Stimulated activated CD8-positive, alpha-beta memory T cell treated with anti-CD3 and anti-CD28 coated beads, Interleukin-15, amount 100 ng/mL, for 4 hours (primary cell): ENCODE measurements around the gene HHIPL1.
"Not testable (repeated sequence)": the region's sequence is repeated elsewhere in the genome, so short reads cannot be mapped to it uniquely, and the experiment has no call there.

Experiments used
- DNase-seq, 2 donors: peaks; one replicate each; pipeline ENCODE4 v3.0.0-alpha.2; 2020; ENCODE audit warnings: low read depth in 2 of 2

The HHIPL1 gene

DNA sequence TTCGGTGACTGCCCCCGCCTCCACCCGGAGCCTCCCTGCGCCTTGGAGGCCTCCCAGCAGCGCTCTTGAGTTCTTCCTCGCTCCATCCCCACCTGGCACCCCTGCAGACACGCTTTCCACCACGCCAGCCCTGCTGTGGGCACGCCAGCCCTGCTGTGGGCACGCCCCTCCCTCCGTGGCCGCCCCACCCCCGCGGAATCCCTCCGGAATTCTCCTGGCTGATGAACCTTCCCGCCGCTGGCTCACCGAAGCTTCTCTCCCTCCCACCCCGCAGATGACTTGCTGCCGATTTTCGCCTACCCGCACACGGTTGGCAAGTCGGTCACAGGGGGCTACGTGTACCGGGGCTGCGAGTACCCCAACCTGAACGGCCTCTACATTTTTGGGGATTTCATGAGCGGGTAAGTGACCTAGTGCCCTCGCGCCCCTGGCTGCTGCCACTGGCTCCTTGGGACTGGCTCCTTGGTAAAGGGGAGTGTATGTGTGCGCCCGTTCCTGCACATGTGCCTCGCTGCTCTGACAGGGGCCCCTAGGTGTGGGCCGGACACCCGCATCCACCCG lies 15.2 kb downstream of the HHIPL1 start:
- no peak for DNase-seq

DNA sequence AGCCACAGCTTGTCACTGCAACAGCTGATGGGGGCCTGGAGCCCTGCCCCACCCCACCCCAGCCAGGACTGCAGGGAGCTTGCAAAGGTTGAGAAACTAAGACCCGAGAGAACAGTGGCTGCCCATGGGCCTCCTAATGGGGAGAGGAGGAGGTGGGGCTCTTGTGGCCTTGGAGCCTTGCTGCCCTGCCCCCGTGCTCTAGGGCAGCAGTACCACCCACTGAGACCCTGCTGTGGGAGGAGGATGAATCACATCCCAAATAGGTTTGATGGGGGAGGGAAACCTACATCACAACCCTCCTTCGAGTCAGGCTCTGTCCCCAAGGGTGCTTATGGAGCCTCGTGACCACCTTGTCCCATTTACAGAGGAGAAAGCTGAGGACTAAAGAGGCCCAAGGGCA lies 15.9 kb downstream of the HHIPL1 start:
- no peak for DNase-seq

DNA sequence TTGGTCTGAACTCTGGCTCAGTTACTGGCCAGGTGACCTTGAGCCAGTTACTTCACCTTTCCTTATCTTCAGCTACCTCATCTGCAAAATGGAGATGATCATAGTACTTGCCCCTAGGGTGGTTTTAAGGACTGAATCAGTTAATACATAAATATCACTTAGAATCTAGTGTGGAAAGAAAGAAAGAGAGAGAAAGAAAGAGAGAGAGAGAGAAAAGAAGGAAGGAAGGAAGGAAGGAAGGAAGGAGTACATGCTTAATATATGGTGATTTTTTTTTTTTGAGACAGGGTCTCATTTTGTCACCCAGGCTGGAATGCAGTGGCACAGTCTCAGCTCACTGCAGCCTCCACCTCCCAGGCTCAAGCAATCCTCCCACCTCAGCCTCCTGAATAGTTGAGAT lies 16.3 kb downstream of the HHIPL1 start:
- not testable (repeated sequence) for DNase-seq

DNA sequence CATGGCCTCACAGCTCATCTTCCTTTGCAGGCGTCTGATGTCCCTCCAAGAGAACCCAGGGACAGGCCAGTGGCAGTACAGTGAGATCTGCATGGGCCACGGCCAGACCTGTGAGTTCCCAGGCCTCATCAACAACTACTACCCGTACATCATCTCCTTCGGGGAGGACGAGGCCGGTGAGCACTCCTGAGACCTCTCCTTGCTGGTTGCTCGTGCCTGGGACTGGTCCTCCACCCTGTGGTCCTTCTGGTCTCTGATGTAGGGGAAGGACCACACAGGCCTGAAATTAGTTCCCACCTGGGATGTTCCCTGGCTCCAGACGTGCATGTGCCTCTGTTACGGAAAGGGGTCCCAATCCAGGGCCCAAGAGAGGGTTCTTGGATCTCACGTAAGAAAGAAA lies 17.9 kb downstream of the HHIPL1 start:
- no peak for DNase-seq

DNA sequence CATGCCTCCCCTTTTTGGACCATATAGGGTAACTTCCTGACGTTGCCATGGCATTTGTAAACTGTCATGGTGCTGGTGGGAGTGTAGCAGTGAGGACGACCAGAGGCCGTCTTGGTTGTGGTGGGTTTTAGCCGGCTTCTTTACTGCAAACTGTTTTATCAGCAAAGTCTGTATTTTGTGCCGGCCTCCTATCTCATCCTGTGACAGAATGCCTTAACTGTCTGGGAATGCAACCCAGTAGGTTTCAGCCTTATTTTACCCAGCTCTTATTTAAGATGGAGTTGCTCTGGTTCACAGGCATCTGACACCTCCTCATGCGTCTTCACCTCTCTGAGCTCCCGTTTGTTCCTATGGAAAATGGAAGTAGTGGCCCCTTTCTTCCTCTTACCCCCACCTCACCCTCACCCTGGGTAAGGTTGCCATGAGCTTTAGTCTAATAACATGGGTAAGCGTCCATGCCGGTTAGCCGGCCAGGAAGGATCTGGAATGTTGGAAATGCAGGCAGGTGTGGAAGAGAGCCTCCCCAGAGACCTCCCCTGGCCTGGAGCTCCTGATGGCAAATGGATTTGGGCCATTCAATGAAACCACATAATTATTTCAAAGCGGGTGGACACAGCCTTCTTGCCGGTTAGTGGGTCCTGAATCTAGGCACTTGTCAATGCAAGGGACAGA lies 18.6 kb downstream of the HHIPL1 start:
- no peak for DNase-seq

DNA sequence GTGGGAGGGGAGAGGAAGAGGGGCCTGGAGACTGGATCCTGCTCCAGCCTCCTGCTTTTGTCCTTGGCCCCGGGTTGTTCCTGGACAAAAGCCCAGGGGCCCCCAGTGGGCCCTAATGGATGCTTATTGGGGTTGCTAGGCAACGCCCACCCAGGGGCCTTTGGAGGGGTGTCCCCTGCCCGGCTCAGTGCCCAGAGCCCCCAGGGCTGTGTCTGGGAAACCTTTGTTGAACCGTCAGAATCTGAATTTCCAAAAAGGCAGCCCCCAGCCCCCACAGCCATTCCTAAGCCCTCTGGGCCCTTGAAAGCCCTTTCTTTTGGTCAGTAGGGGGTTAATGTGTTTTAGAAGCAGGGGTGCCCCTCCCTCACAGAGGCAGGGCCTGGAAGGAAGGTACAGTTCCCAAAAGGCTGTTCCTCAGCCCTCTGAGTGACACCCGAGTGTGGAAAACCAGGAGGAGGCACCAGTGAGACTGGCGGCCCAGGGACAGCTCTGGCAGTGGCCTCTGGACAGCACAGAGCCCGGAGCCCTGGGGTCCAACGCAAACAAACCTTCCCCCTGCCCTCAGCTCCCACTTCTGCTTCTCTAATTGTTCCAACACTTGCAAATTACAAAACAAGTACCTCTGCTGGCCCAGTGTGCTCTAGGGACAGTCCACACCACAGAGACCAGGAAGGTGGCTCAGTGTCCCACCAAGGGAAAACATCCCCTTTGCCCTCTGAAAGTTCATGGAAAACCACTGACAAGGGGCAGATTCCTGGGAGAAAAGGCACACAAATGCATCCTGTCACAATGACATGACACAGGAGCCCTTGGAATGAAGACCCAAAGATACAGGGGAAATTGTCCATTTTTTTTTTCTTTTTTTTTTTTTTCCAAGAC lies 19.4 kb downstream of the HHIPL1 start:
- no peak for DNase-seq

DNA sequence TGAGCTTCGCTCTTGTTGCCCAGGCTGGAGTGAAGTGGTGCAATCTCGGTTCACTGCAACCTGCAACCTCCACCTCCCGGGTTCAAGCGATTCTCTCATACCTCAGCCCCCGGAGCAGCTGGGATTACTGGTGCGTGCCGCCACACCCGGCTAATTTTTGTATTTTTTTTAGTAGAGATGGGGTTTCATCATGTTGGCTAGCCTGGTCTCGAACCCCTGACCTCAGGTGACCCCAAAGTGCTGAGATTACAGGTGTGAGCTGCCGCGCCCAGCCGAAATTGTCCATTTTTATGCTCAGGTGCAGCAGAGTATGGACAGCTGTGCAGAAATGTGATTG lies 20.0 kb downstream of the HHIPL1 start:
- no peak for DNase-seq

DNA sequence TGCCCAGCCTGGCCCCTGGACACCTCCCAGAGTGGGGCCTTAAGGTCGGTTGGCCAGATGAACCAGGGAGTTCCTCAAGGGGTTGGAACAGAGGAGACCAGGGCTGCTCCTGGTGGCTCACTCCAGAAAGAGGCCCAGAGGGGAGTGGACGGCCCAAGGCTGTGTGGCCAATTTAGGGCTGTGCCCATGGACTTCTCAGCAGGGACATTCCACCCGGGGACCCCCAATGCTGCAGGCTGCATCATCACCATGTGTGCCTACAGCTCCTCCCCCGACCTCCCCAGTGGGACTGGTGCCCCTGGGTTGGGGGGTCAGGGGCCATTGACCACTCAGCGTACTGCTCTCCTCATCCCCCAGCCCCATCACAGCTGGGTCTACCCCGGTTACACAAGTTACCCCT lies 21.6 kb downstream of the HHIPL1 start:
- DNase-seq = no peak

DNA sequence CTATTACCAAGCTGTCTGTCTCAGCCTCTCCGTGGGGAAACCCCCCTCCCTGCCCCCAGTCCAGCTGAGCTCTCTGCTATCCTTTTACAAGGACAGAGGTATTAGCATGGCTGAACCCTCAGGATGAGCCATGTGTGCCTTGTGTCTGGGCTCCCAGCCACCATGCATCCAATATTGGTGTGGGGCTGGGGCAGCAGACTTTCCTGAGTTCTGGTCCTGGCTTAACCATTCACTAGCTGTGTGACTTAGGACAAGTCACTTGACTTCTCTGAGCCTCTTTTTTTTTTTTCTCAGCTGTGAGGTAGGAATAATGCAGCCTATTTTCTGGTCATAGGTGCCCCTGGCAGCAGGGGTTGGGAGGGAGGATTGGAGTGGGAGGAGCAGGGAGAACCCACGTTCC lies 22.1 kb downstream of the HHIPL1 start:
- DNase-seq = no peak

DNA sequence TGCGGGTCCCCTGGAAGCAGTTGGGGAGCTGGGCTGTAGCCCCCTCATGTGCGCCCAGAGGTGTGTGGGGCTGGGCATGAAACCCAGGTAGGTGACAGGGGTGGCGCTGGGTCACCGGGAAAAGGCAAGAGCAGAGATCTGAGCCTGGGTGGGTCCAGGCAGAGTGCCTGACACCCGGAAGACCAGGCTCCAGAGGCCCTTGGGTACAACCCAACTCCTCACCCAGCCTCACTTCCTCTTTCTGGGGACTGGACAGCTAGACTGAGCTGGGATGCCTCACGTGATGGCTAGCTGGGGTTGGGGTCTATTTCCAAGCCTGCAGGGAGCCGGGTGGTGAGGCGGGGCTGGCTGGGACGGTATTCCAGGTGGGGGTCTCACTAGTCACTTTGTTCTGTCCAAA lies 22.9 kb downstream of the HHIPL1 start:
- no peak for DNase-seq

DNA sequence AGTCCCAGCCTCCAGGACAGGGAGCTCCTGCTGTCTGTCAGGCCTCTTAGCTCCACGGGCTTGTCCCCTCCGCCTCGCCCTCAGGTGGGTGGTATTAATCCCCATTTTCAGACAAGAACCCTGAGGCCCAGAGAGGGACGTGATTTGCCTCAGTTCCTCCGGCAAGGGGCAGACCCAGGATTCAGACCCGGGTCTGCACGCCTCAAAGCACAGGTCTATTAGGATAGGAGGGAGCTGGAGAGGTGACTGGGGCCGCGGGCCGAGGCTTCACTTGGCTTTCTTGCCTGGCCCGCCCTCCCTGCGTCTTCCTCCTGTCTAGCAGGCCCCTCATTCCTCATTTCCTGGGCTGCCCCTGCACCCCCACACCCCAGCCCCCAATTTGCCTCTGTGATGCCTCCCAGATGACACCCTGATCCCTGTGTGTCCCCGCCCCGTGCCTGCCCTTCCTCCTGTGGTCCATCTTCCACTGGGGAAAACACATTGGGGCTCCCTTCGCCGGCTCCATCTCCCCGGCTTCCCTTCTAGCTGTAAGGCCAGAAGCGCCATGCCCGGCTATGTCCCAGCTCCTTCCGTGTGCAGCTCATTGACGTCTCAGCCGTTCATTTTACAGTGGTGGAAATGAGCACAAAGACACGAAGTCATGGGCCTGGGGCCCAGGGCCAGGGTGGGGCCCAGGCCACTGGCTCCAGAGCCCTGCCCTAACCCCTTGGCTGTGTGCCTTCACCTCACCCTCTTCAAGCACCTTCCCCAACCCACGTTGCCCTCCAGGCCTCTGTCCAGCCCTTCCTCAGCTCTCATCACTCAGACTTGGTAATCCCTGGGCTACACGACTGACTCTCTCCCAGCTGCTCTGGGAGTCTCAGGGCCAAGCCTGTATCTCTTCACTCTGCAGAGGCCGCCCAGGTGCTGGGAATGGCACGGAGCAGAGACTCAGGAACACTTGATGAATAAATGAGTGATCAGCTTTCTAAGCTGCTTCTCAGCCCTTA lies 23.7 kb downstream of the HHIPL1 start:
- DNase-seq = no peak

DNA sequence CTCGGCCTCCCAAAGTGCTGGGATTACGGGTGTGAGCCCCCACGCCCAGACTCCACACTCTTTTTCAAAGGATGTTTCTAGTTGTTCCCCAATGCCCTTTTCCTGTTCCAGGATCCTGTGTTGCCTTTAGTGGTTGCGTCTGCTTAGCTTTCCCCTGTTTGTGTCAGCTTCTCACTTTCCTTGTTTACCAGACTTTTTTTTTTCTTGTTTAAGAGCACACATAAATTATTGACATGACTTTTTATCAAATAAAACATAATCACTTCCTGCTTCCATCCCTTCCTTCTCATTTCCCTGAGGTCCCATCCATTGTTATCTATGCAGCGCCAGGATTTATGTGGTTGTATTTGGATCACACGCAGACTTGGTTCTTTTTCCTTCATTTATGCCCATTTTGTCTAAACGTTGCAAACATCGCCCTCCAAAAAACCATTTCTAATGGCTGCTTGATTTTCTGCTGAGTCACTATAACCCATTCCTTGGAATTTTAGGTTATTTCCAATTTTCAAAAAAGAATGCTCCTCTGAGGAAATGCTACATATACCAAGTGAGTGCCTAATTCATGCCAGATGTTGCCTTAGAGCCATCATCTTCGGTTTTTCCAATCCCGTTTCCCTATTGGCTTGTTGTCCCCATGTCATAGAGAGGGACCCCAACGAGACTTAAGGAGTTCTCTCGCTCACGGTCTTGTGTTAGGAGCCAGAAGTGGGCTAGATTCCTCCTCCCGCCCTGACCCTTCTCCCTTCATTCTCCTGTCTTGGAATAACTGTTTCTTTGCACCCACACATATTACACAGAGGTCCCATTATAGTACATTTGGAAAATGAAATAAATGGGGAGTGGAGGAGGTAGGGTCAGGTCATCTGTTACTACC lies 25.7 kb downstream of the HHIPL1 start:
- no peak for DNase-seq

DNA sequence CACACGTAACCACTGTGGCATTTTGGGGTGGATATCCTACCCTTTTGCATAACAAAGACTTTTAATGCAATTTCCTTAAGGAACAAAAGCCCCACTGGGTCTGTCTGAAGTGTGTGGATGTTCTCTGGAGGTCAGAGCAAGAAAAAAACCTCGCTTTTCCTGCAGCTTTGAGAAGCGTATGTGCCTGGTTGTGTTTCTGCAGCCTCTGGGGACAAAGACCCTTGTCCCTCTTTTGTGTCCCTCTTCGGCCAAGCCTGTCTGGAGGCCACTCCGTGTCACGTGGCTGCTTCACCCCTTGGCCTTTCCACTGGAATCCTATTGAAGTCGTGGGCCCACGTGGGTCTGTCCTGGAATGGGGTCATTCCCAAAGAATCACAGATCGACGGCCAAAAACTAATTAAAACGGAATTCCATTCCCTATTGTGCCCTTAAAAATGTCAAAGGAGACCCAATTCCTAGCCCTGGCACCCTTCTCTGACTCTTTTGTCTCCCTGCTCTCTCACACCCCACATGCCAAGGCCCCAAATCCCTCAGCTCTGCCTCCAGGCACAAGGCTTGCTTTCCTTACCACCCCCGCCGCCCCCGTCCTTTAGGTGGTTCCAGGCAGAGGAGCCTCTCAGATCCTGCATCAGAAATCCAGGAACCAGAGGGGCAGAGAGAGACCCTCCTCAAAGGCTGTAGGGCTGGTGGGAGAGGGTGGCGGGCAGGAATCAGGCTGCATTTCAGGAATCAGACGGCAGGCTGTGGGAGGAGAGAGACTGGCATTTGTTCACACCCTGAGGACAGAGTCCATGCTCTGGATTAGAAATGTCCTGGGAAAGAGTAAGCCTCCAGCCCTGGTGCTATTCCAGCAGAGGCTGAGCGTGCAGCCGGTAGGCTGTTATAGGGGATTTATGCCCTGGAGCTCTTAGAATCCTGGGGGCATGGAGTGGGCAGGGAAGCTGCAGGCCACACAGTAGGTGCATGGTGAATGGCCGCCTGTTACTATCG lies 26.6 kb downstream of the HHIPL1 start:
- DNase-seq = no peak

DNA sequence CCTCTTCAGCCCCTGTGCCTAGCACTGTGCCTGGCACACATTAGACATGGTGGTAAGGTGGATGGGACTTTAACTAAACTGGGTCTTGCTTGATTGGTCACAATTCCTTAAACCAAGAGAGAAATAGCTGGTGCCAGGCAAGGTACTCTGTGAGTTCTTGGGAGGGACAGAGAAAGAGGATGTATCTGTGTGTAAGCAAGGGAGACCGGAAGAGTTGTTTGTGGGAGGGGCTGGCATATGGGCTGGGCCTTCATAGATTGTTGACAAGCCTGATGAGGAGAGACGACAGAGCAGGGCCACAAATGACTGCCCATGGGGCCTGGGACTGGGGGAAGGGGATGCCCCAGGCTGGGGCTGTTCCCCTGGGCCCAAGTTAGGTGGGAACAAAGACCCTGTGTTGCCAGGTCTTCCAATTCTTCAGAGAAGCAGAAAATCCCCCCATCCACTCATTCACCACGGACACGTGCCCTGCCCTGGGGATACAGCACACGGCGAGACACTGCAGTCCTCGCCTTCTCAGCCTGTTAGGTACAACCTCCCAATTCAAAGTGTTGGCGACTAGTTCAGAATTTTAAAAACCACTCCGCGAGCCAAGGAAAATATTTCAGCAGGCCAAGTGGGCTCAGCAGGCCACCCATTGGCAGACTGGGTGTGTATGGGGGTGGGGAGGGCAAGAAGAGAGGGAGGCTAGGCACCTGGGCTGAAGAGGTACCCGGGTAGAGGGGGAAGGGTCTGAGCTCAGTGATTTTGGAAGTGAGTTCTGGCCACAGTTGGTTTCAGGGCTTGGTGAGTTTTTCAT lies 27.8 kb downstream of the HHIPL1 start:
- no peak for DNase-seq

DNA sequence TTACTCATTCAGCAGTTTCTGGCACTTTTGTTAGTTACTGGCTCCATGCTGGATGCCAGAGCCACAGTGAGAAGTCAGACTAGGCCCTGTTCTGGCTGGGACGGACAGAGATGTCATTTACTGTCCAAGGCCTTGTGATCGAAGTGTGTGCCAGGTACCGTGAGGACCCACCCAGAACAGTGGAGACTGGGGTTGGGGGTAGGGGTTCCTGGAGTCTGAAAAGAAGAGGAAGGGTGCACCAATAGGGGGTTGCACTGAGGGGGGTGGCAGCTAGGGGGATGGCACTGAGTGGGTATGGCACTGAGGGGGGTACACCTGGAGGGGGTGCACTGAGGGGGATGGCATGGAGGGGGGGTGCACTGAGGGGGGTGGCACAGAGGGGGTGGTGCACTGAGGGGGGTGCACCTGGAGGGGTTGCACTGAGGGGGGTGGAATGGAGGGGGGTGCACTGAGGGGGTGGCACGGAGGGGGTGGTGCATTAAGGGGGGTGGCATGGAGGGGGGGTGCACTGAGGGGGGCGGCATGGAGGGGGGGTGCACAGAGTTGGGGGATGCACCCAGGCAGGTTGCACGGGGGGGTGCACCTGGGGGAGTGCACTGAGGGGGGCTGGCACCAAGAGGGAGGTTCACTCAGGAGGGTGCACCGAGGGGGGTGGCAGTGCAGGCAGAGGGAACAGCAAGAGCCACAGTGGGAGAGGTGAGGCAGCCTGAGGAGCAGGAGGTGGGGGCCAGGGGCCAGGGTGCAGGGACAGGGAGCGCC lies 28.6 kb downstream of the HHIPL1 start:
- no peak for DNase-seq

DNA sequence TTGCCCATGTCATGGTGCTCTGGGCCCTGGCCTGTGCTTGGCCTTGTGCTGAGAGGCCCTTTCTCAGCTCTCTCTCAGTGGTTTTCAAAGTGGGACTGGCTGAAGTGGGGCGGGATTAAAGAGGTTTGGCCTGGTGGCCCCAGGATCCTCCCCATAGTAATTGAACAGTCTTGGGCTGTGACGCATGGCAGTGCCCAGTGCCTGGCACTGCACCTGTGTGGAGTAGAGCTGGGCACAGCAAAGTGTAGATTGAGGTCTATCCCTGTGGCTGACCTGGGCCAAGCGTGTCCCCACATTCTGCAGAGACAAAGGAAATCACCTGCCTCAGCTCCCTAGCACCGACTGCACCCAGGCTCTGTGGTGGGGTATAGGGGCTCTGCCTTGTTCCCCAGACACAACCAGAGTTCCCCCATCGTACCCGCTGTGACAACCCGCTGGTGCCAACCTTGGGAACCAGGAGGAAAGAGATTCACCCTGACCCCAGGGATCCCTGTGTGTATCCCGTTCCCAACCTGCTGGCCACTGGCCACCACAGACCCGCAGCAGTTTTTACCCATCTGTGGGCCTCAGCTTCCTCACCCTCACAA lies 29.2 kb downstream of the HHIPL1 start:
- DNase-seq = no peak

DNA sequence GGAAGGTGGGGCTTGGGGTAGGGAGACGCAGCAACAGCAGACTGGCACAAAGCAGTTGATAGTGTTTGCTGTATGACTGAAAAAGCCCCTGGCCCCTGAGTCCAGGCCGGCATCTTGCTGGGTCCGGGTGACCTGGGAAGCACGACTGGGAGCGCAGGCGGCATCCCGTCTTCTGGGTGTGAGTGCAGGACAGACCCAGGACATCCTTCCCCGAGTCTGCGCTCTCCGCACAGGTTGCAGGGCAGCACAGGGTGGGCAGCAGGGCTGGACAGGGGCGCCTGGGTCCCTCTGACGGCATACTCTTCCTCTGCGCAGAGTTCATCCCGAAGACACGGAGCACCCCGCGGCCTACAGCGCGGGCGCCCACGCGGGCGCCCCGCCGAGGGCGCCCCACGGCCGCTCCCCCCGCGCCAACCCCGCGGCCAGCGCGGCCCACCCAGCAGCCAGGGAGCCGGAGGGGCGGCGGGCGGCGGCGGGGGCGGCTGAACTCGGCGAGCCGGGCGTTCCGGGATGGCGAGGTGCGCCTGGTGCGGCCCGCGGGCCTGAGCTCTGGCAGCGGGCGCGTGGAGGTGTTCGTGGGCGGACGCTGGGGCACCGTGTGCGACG lies 29.9 kb downstream of the HHIPL1 start:
- DNase-seq = no peak
